ENCODE measurements around the gene ZNF839.
A peak's percentile ranks its signal among the peaks of the same experiment; 100 is the strongest.

The ZNF839 gene

GRCh38 chr14:102375119-102375518 lies 55.6 kb downstream of the ZNF839 start:
- TF ChIP-seq ZNF623 (tag by site-specific recombination; IDR thresholded peaks at IDR 0.05) (0 out of 2 replicates have a peak, but pooled peaks have one; percentile 44), HOXD13 (CRISPR knock-in tag; IDR thresholded peaks at IDR 0.05; ENCODE audit: borderline replicate concordance) (no peak), ZNF121 (tag by site-specific recombination; IDR thresholded peaks at IDR 0.05) (no peak)
- no peak overlapping the region for H3K4me3 ChIP-seq (ENCODE audit: low read depth, low read length)
- no peaks in the 10 kb centered on the region for H3K9me3 ChIP-seq (ENCODE audit: control insufficient read depth, insufficient read depth, low read depth, low read length)
- no peaks in the 10 kb centered on the region for H3K4me1 ChIP-seq (ENCODE audit: control insufficient read depth, insufficient read depth, low read length)
- POLR2A ChIA-PET, result no interaction called here
- H3K36me3 ChIP-seq (ENCODE audit: control insufficient read depth in 2 of 2, insufficient read depth in 1 of 2, low read length in 2 of 2), result peaks cover 0 to 25% of the 10 kb centered on the region in 2 experiments; a peak in 2 of 3 replicates
- H3K27ac ChIP-seq (ENCODE audit: extremely low read depth, low read depth, low read length), result no peak overlapping the region
- CTCF ChIA-PET, result no interaction called here

- H3K9me3 ChIP-seq (ENCODE audit: control insufficient read depth, insufficient read depth, low read depth, low read length), result no peaks in the 10 kb centered on the region
- H3K4me1 ChIP-seq (ENCODE audit: control insufficient read depth, insufficient read depth, low read length), result no peaks in the 10 kb centered on the region
- H3K36me3 ChIP-seq (ENCODE audit: control insufficient read depth in 2 of 2, insufficient read depth in 1 of 2, low read length in 2 of 2), result peaks cover 0 to 31% of the 10 kb centered on the region in 2 experiments; a peak in 2 of 3 replicates
- TF ChIP-seq ZNF350 (tag by site-specific recombination; IDR thresholded peaks at IDR 0.05) (0 out of 2 replicates have a peak, but pooled peaks have one; percentile 40), KLF9 (tag by site-specific recombination; IDR thresholded peaks at IDR 0.05; ENCODE audit: low read depth) (no peak)
- H3K27ac ChIP-seq (ENCODE audit: extremely low read depth, low read depth, low read length), result no peak overlapping the region
- no peak overlapping the region for H3K4me3 ChIP-seq (ENCODE audit: low read depth, low read length)
- ChIA-PET CTCF (interaction anchor here (0.7 kb wide), 1 partner anchor 148 kb away, joined by 4 read pairs; no protein-coding TSS in a partner anchor), POLR2A (no interaction called here)
Measured at GRCh38 chr14:102377696-102378095, 58.1 kb downstream of the ZNF839 start.

- ChIA-PET POLR2A (no interaction called here), CTCF (no interaction called here)
- Histone ChIP-seq H3K4me1 (ENCODE audit: control insufficient read depth, insufficient read depth, low read length) (no peaks in the 10 kb centered on the region), H3K9me3 (ENCODE audit: control insufficient read depth, insufficient read depth, low read depth, low read length) (no peaks in the 10 kb centered on the region), H3K4me3 (ENCODE audit: low read depth, low read length) (no peak overlapping the region), H3K36me3 (ENCODE audit: control insufficient read depth in 2 of 2, insufficient read depth in 1 of 2, low read length in 2 of 2) (peaks cover 1 to 31% of the 10 kb centered on the region in 2 experiments; a peak in 2 of 3 replicates), H3K27ac (ENCODE audit: extremely low read depth, low read depth, low read length) (no peak overlapping the region)
- TF ChIP-seq SETDB1 (IDR thresholded peaks at IDR 0.05; ENCODE audit: insufficient read length, low read length) (no peak), ZBTB44 (tag by site-specific recombination; IDR thresholded peaks at IDR 0.05) (no peak), ZNF354C (tag by site-specific recombination; IDR thresholded peaks at IDR 0.05; ENCODE audit: borderline replicate concordance, low read depth) (no peak), ZNF677 (tag by site-specific recombination; IDR thresholded peaks at IDR 0.05) (peak; percentile 76; the same call in 1 of the 2 replicates)
Measured at GRCh38 chr14:102378830-102379229, 59.3 kb downstream of the ZNF839 start.

GRCh38 chr14:102387086-102387485 lies 67.5 kb downstream of the ZNF839 start:
- no peak overlapping the region for H3K4me3 ChIP-seq (ENCODE audit: low read depth, low read length)
- ChIA-PET CTCF (interaction anchor here (0.6 kb wide), 1 partner anchor 19 kb away, joined by 3 read pairs; no protein-coding TSS in a partner anchor), POLR2A (no interaction called here)
- H3K36me3 ChIP-seq (ENCODE audit: control insufficient read depth in 2 of 2, insufficient read depth in 1 of 2, low read length in 2 of 2), result peaks cover 7 to 19% of the 10 kb centered on the region in 2 experiments; a peak in 2 of 3 replicates
- no peak overlapping the region for H3K27ac ChIP-seq (ENCODE audit: extremely low read depth, low read depth, low read length)
- no peaks in the 10 kb centered on the region; the same call in 1 of the 2 replicates for H3K9me3 ChIP-seq (ENCODE audit: control insufficient read depth, insufficient read depth, low read depth, low read length)
- no peak for TF ChIP-seq ZNF266 (tag by site-specific recombination; IDR thresholded peaks at IDR 0.05; ENCODE audit: low read depth)
- TF ChIP-seq ZNF549 (tag by site-specific recombination; IDR thresholded peaks at IDR 0.05), result no peak
- no peak for TF ChIP-seq ZNF501 (tag by site-specific recombination; IDR thresholded peaks at IDR 0.05)
- TF ChIP-seq ZNF792 (tag by site-specific recombination; IDR thresholded peaks at IDR 0.05), result no peak
- TF ChIP-seq YY2 (tag by site-specific recombination; IDR thresholded peaks at IDR 0.05), result no peak
- no peak for TF ChIP-seq ZNF670 (tag by site-specific recombination; IDR thresholded peaks at IDR 0.05; ENCODE audit: low read depth)
- TF ChIP-seq ZNF704 (tag by site-specific recombination; IDR thresholded peaks at IDR 0.05), result no peak
- TF ChIP-seq ZNF335 (tag by site-specific recombination; conservative IDR thresholded peaks at IDR 0.05), result no peak
- no peaks in the 10 kb centered on the region for H3K4me1 ChIP-seq (ENCODE audit: control insufficient read depth, insufficient read depth, low read length)
